ENCODE measurements around the gene TAF11L5.
"Not testable (repeated sequence)": the region's sequence is repeated elsewhere in the genome, so short reads cannot be mapped to it uniquely, and the experiment has no call there.

The TAF11L5 gene

GRCh38 chr5:17524935-17525334, at the start of gene TAF11L5:
TAF11L5 (plus strand) TSS chr5:17525235.
- DNase-seq, result not testable (repeated sequence)

GRCh38 chr5:17477043-17477442, 48.0 kb upstream of the TAF11L5 start:
- DNase-seq, result no peak

- no peak for DNase-seq
Measured at GRCh38 chr5:17477573-17478265, 47.3 kb upstream of the TAF11L5 start.

GRCh38 chr5:17481378-17481777, 43.7 kb upstream of the TAF11L5 start:
- DNase-seq, result no peak

- no peak for DNase-seq
Measured at GRCh38 chr5:17482790-17483189, 42.2 kb upstream of the TAF11L5 start.

GRCh38 chr5:17486464-17487173, 38.4 kb upstream of the TAF11L5 start:
- DNase-seq, result not testable (repeated sequence)

GRCh38 chr5:17487174-17487512, 37.9 kb upstream of the TAF11L5 start:
- no peak for DNase-seq

- not testable (repeated sequence) for DNase-seq
Measured at GRCh38 chr5:17491257-17491656, 33.8 kb upstream of the TAF11L5 start.

GRCh38 chr5:17492770-17493169, 32.3 kb upstream of the TAF11L5 start:
- DNase-seq, result no peak

GRCh38 chr5:17497446-17497845, 27.6 kb upstream of the TAF11L5 start:
- DNase-seq, result no peak

GRCh38 chr5:17497931-17498330, 27.1 kb upstream of the TAF11L5 start, which contains the start of gene TAF11L2:
TAF11L2 (plus strand) TSS chr5:17498231.
- not testable (repeated sequence) for DNase-seq

- no peak for DNase-seq
Measured at GRCh38 chr5:17511775-17512325, 13.2 kb upstream of the TAF11L5 start.

GRCh38 chr5:17517526-17517925, 7.5 kb upstream of the TAF11L5 start:
- not testable (repeated sequence) for DNase-seq

GRCh38 chr5:17518067-17518466, 7.0 kb upstream of the TAF11L5 start, which contains the start of gene TAF11L3:
TAF11L3 (plus strand) TSS chr5:17518367.
- not testable (repeated sequence) for DNase-seq

GRCh38 chr5:17519508-17519907, 5.5 kb upstream of the TAF11L5 start:
- not testable (repeated sequence) for DNase-seq

GRCh38 chr5:17521501-17521900, 3.5 kb upstream of the TAF11L5 start, which contains the start of gene TAF11L4:
TAF11L4 (plus strand) TSS chr5:17521801.
- not testable (repeated sequence) for DNase-seq

- not testable (repeated sequence) for DNase-seq
Measured at GRCh38 chr5:17526504-17526903, 1.5 kb downstream of the TAF11L5 start.

GRCh38 chr5:17528369-17528768, 3.3 kb downstream of the TAF11L5 start, which contains the start of gene TAF11L6:
TAF11L6 (plus strand) TSS chr5:17528669.
- not testable (repeated sequence) for DNase-seq
